ENCODE measurements around the gene COMMD9.

The COMMD9 gene

GRCh38 chr11:36261094-36261493 lies 28.1 kb downstream of the COMMD9 start:
- H3K27ac Mint-ChIP-seq = no peak overlapping the region
- no peaks in the 10 kb centered on the region for H3K36me3 Mint-ChIP-seq (ENCODE audit: low read depth)
- DNase-seq = no peak
- TF ChIP-seq CTCF (IDR thresholded peaks at IDR 0.05) = no peak
- no peak overlapping the region for H3K4me3 Mint-ChIP-seq
- H3K27me3 Mint-ChIP-seq (ENCODE audit: low read depth, poor library complexity) = peaks cover 13% of the 10 kb centered on the region
- H3K4me1 Mint-ChIP-seq = peaks cover 55% of the 10 kb centered on the region
- no peaks in the 10 kb centered on the region for H3K9me3 Mint-ChIP-seq

GRCh38 chr11:36258730-36259360 lies 30.4 kb downstream of the COMMD9 start:
- Mint-ChIP-seq H3K4me1 (peaks cover 51% of the 10 kb centered on the region), H3K36me3 (ENCODE audit: low read depth) (peaks cover 5% of the 10 kb centered on the region), H3K9me3 (peaks cover 5% of the 10 kb centered on the region), H3K4me3 (no peak overlapping the region), H3K27me3 (ENCODE audit: low read depth, poor library complexity) (peaks cover 4% of the 10 kb centered on the region), H3K27ac (no peak overlapping the region)
- peak; percentile 64 for DNase-seq
- TF ChIP-seq CTCF (IDR thresholded peaks at IDR 0.05) = peak; percentile 53

GRCh38 chr11:36257351-36257750 lies 31.9 kb downstream of the COMMD9 start:
- no peak for TF ChIP-seq CTCF (IDR thresholded peaks at IDR 0.05)
- peaks cover 5% of the 10 kb centered on the region for H3K36me3 Mint-ChIP-seq (ENCODE audit: low read depth)
- DNase-seq = no peak
- H3K4me3 Mint-ChIP-seq = no peak overlapping the region
- peaks cover 4% of the 10 kb centered on the region for H3K27me3 Mint-ChIP-seq (ENCODE audit: low read depth, poor library complexity)
- peaks cover 45% of the 10 kb centered on the region for H3K4me1 Mint-ChIP-seq
- H3K9me3 Mint-ChIP-seq = peaks cover 5% of the 10 kb centered on the region
- H3K27ac Mint-ChIP-seq = no peak overlapping the region

- Mint-ChIP-seq H3K4me3 (no peak overlapping the region), H3K27ac (no peak overlapping the region), H3K27me3 (ENCODE audit: low read depth, poor library complexity) (peaks cover 10% of the 10 kb centered on the region), H3K36me3 (ENCODE audit: low read depth) (peaks cover 11% of the 10 kb centered on the region), H3K4me1 (peaks cover 39% of the 10 kb centered on the region), H3K9me3 (peaks cover 13% of the 10 kb centered on the region)
- TF ChIP-seq CTCF (IDR thresholded peaks at IDR 0.05) = no peak
- no peak for DNase-seq
Observed at GRCh38 chr11:36254713-36255112, 34.5 kb downstream of the COMMD9 start.

- H3K4me3 Mint-ChIP-seq = no peak overlapping the region
- H3K9me3 Mint-ChIP-seq = peaks cover 13% of the 10 kb centered on the region
- H3K27ac Mint-ChIP-seq = no peak overlapping the region
- TF ChIP-seq CTCF (IDR thresholded peaks at IDR 0.05) = no peak
- H3K27me3 Mint-ChIP-seq (ENCODE audit: low read depth, poor library complexity) = peaks cover 10% of the 10 kb centered on the region
- DNase-seq = no peak
- peaks cover 27% of the 10 kb centered on the region for H3K4me1 Mint-ChIP-seq
- peaks cover 11% of the 10 kb centered on the region for H3K36me3 Mint-ChIP-seq (ENCODE audit: low read depth)
Observed at GRCh38 chr11:36253238-36253637, 36.0 kb downstream of the COMMD9 start.

- no peak for TF ChIP-seq CTCF (IDR thresholded peaks at IDR 0.05)
- Mint-ChIP-seq H3K4me3 (no peak overlapping the region), H3K36me3 (ENCODE audit: low read depth) (peaks cover 17% of the 10 kb centered on the region), H3K4me1 (peaks cover 13% of the 10 kb centered on the region), H3K27me3 (ENCODE audit: low read depth, poor library complexity) (peaks cover 10% of the 10 kb centered on the region), H3K9me3 (peaks cover 13% of the 10 kb centered on the region), H3K27ac (no peak overlapping the region)
- no peak for DNase-seq
Observed at GRCh38 chr11:36251823-36252222, 37.4 kb downstream of the COMMD9 start.
